GM23248 (cell line): ENCODE data around the gene TPRG1L.

Experiments
- EZH2 ChIP-seq: fragments of 200-600 bp; sonication (generic); IDR thresholded peaks from 2 replicates; pipeline ENCODE4 v1.6.1; 2018; ENCODE audit warnings: antibody characterized with exemption, mild to moderate bottlenecking; ENCODE audit not compliant: insufficient read depth, poor library complexity, severe bottlenecking
- EZH2phosphoT487 ChIP-seq: fragments of 200-600 bp; sonication (generic); IDR thresholded peaks from 2 replicates; pipeline ENCODE4 v1.6.1; 2018; ENCODE audit warnings: antibody characterized with exemption, moderate library complexity, mild to moderate bottlenecking, low read depth; ENCODE audit not compliant: insufficient read depth

DNA sequence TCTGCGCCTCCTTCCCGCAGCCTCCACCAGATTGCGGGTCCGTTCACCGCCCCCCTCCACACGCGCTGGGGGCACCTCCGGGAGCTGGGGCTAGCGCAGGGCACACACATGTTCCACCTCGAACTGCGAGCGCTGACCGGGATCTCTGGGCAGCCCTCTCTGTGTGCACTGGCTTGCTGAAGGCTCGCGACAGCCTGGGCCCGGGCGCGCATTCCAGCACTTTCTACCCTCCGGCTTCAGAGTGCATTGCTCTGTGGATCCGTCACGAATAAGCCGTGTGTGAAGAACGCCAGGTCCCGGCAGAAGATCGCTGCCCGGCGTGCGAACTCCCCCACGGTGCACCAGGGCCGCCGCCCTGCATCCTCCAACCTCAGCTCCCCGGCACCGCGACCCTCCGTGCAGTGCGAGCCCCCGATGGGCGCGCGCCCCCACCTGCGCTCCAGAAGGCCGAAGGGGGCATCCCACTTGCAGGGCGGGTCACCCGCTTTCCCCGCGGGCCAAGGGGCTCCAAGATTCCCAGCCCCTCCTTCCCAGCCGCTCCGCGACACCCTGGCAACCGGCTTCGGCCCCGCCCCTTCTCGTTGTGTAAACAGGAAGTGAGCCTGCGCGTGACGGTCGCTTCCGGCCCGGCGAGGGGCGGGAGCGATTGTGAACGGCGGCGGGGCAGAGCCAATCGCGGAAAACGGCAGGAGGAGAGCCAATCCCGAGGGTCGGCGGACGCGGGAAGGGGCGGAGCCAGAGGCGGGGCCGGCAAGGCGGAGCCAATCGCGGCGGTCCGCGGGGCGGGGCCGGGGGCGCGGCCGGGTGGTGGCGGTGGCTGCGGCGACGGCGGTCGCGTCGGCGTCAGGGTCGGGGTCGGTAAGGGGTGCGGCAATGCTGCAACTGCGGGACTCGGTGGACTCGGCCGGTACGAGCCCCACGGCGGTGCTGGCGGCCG lies at the start of gene TPRG1L:
- TF ChIP-seq EZH2 (no peak), EZH2phosphoT487 (no peak)
